OCI-LY3 (cell line): ENCODE results near the gene TRERF1.

ENCODE experiments used
- H2AFZ ChIP-seq: fragments of 200-600, 300-600 bp; shearing (Covaris generic); 2 replicates; pipeline ENCODE4 v1.6.0; 2014; ENCODE audit warnings: antibody characterized with exemption, low read depth, low read length
- H3K27ac ChIP-seq: fragments of 200-600, 300-600 bp; sonication (generic); 2 replicates; pipeline ENCODE4 v1.5.1; 2014; ENCODE audit warnings: mild to moderate bottlenecking, low read length, moderate library complexity, mixed read lengths
- H3K27me3 ChIP-seq: fragments of 200-600, 300-600 bp; sonication (generic); 2 replicates; pipeline ENCODE4 v1.6.1; 2014; ENCODE audit warnings: low read depth, low read length, mixed read lengths
- H3K36me3 ChIP-seq: fragments of 200-600, 300-600 bp; sonication (generic); replicated peaks from 2 replicates; pipeline ENCODE3; 2014; ENCODE audit warnings: low read depth, low read length, mixed read lengths
- H3K4me1 ChIP-seq: fragments of 300-600, 200-600 bp; sonication (generic); 2 replicates; pipeline ENCODE4 v1.6.1; 2014; ENCODE audit warnings: low read length, mixed read lengths
- H3K4me2 ChIP-seq: fragments of 200-600, 300-600 bp; sonication (generic); 2 replicates; pipeline ENCODE4 v1.6.1; 2014; ENCODE audit warnings: low read length, mixed read lengths
- H3K4me3 ChIP-seq: fragments of 300-600, 200-600 bp; sonication (generic); 2 replicates; pipeline ENCODE4 v1.5.1; 2014; ENCODE audit warnings: antibody characterized with exemption, mild to moderate bottlenecking, low read length, moderate library complexity
- H3K79me2 ChIP-seq: fragments of 300-600, 200-600 bp; shearing (Covaris generic); 2 replicates; pipeline ENCODE4 v1.6.1; 2014; ENCODE audit warnings: mild to moderate bottlenecking, low read length, mixed read lengths
- H3K9ac ChIP-seq: fragments of 300-600, 200-600 bp; shearing (Covaris generic); 2 replicates; pipeline ENCODE4 v1.6.0; 2014; ENCODE audit warnings: mild to moderate bottlenecking, low read length, moderate library complexity
- H3K9me3 ChIP-seq: fragments of 200-600, 300-600 bp; shearing (Covaris generic); 2 replicates; pipeline ENCODE4 v1.6.1; 2014; ENCODE audit warnings: low read length, mixed read lengths; ENCODE audit not compliant: insufficient read depth
- H4K20me1 ChIP-seq: fragments of 200-600, 300-600 bp; sonication (generic); 2 replicates; pipeline ENCODE4 v1.6.1; 2016; ENCODE audit warnings: low read length, mixed read lengths; ENCODE audit not compliant: insufficient read depth
- EZH2phosphoT487 ChIP-seq: fragments of 200-600 bp; shearing (Covaris generic); IDR thresholded peaks from 2 replicates; pipeline ENCODE4 v1.6.1; 2018; ENCODE audit warnings: antibody characterized with exemption, mixed run types, low read depth
- TF ChIP-seq, protein P1 (sequence below): fragments of 200-600, 300-600 bp; sonication (generic); IDR thresholded peaks from 2 replicates; pipeline ENCODE4 v1.5.1; 2014; ENCODE audit warnings: antibody characterized with exemption, low read length, low read depth

TRERF1 gene

DNA sequence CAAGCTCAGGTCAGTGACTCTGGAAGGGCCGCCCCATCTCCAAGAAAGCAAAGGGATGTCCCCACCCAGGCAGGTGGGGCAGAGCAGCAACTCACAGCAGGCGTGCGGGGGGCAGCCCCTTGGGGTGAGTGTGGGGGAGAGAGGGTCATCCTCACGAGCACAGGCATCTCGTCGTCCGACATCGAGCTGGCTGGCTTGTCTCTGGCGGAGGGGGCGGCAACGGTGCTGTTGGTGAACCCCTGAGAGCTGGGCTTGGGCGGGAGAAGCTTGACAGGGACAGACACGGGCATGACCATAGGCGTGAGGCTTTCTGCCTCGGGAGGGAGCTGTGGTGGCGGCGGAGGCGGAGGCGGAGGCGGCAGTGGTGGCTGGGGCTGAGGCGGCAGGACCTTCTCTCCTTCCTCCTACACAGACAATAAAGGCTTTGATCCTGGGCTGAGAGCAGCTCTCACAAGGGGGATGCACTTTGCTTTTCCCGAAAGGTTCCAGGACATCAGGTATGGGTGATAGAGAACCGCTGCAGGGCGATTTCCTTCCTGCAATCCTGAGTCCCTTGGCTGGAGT lies 188.5 kb downstream of the TRERF1 start:
- no peak overlapping the region for H3K4me2 ChIP-seq
- no peak overlapping the region for H3K9ac ChIP-seq
- peaks cover 13% of the 10 kb centered on the region for H3K36me3 ChIP-seq
- no peaks in the 10 kb centered on the region for H3K79me2 ChIP-seq
- no peak overlapping the region for H2AFZ ChIP-seq
- no peaks in the 10 kb centered on the region for H3K27me3 ChIP-seq
- no peak overlapping the region for H3K27ac ChIP-seq
- no peak overlapping the region for H3K4me3 ChIP-seq
- peaks cover 16% of the 10 kb centered on the region for H3K4me1 ChIP-seq
- no peaks in the 10 kb centered on the region for H4K20me1 ChIP-seq
- H3K9me3 ChIP-seq, result no peaks in the 10 kb centered on the region
- TF ChIP-seq EZH2phosphoT487, result no peak
- TF ChIP-seq, protein P1, sequence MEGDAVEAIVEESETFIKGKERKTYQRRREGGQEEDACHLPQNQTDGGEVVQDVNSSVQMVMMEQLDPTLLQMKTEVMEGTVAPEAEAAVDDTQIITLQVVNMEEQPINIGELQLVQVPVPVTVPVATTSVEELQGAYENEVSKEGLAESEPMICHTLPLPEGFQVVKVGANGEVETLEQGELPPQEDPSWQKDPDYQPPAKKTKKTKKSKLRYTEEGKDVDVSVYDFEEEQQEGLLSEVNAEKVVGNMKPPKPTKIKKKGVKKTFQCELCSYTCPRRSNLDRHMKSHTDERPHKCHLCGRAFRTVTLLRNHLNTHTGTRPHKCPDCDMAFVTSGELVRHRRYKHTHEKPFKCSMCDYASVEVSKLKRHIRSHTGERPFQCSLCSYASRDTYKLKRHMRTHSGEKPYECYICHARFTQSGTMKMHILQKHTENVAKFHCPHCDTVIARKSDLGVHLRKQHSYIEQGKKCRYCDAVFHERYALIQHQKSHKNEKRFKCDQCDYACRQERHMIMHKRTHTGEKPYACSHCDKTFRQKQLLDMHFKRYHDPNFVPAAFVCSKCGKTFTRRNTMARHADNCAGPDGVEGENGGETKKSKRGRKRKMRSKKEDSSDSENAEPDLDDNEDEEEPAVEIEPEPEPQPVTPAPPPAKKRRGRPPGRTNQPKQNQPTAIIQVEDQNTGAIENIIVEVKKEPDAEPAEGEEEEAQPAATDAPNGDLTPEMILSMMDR, result no peak

DNA sequence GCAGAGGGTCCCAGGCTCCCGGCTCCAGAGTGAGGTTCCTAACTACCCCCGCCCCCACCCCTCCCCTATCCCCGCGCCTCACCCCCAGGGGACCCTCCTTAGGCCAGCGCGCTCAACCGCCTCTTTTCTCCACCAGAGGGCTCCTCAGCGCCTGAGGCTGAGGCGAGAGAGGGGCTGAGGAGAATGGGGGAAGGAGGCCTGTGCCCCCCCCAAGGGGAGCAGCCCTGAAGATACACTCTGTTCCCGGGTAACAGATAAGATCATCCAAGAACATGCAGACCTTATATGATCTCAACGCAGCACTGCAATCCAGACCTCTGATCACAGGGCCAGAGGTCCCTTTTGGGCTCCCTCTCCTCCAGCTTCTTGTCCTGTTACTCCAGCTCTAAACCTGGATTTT lies 190.8 kb downstream of the TRERF1 start:
- no peak overlapping the region for H2AFZ ChIP-seq
- no peaks in the 10 kb centered on the region for H3K9me3 ChIP-seq
- peaks cover 21% of the 10 kb centered on the region for H3K36me3 ChIP-seq
- no peaks in the 10 kb centered on the region for H4K20me1 ChIP-seq
- H3K9ac ChIP-seq, result peak overlapping the region; percentile 49; the same call in 1 of the 2 replicates
- TF ChIP-seq, protein P1, result peak; percentile 73
- no peak for TF ChIP-seq EZH2phosphoT487
- H3K79me2 ChIP-seq, result no peaks in the 10 kb centered on the region
- H3K27me3 ChIP-seq, result no peaks in the 10 kb centered on the region
- H3K27ac ChIP-seq, result 0 out of 2 replicates have a peak overlapping the region, but pooled peaks have one; percentile 6
- H3K4me3 ChIP-seq, result peak overlapping the region; percentile 72
- peak overlapping the region; percentile 65 for H3K4me2 ChIP-seq
- peaks cover 16% of the 10 kb centered on the region for H3K4me1 ChIP-seq

DNA sequence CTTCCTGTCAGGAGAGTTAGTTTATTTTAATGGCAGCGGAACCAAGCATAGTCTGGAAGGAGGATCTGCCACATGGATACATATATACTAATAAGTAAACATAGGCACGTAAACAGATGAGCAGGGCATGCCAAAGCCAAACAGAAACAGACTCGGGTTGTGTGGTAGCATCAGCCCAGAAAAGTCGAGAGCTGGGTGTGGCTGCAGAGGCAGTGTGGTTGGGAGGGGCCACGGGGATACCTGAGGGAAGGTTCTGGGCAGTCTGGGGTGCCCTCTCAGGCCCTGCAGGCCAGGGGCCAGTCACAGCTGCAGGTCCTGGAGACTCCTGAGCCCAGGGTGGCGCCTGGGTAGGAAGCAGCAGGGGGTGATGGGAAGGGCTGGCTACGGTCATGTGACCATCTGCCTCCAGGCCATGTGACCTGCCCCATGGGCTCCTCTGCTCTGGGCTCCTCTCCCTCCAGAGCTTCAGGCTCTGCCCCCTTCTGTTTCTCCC lies 191.3 kb downstream of the TRERF1 start:
- TF ChIP-seq, protein P1, result no peak
- TF ChIP-seq EZH2phosphoT487, result no peak
- Histone ChIP-seq H3K9me3 (no peaks in the 10 kb centered on the region), H3K4me1 (peaks cover 16% of the 10 kb centered on the region), H2AFZ (no peak overlapping the region; the same call in 1 of the 2 replicates), H4K20me1 (no peaks in the 10 kb centered on the region), H3K79me2 (no peaks in the 10 kb centered on the region), H3K4me3 (peak overlapping the region; percentile 72), H3K36me3 (peaks cover 23% of the 10 kb centered on the region), H3K4me2 (peak overlapping the region; percentile 65), H3K27me3 (no peaks in the 10 kb centered on the region), H3K27ac (0 out of 2 replicates have a peak overlapping the region, but pooled peaks have one; percentile 6), H3K9ac (peak overlapping the region; percentile 49)

DNA sequence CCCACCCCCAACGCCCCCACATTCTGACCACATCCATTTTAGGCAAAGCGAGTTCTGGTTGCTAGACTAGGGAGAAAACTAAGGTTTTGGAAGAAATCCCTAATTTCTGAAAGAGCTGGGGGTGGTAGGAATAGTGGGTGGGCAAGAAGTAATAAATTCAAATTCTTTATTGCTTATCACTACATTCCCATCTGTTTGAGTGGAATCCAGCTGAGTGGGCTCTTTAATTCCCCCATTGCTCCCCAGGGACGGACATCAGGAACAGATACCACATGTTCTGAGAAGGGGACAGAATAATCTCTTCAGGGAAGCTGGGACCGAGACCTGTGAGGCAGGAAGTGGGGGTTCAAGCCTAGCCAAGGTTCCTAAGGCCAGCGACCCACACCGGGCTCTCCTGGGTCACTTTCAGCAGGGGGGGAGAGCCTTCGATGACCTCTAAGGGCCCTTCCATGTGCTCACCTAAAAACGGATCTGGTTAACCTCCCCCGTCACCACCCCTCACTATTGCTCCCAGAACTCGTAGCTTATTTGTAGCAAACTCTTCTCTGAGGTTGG lies 191.8 kb downstream of the TRERF1 start:
- H3K9me3 ChIP-seq, result no peaks in the 10 kb centered on the region
- peak overlapping the region; percentile 72 for H3K4me3 ChIP-seq
- H3K36me3 ChIP-seq, result peaks cover 28% of the 10 kb centered on the region
- H3K9ac ChIP-seq, result peak overlapping the region; percentile 49
- no peak for TF ChIP-seq EZH2phosphoT487
- TF ChIP-seq, protein P1, result no peak
- no peaks in the 10 kb centered on the region for H3K79me2 ChIP-seq
- peak overlapping the region; percentile 65 for H3K4me2 ChIP-seq
- H3K27me3 ChIP-seq, result no peaks in the 10 kb centered on the region
- no peaks in the 10 kb centered on the region for H4K20me1 ChIP-seq
- H2AFZ ChIP-seq, result no peak overlapping the region
- no peak overlapping the region for H3K27ac ChIP-seq
- H3K4me1 ChIP-seq, result peaks cover 16% of the 10 kb centered on the region
